ENCODE results near the gene PRSS57. TPM values are rescaled to one million over a fixed set of nuclear protein-coding genes. Genes with fewer than 3 reads are reported as not detected.

Gene PRSS57
- total RNA-seq, 2 donors from 2014 or later = not detected

DNA sequence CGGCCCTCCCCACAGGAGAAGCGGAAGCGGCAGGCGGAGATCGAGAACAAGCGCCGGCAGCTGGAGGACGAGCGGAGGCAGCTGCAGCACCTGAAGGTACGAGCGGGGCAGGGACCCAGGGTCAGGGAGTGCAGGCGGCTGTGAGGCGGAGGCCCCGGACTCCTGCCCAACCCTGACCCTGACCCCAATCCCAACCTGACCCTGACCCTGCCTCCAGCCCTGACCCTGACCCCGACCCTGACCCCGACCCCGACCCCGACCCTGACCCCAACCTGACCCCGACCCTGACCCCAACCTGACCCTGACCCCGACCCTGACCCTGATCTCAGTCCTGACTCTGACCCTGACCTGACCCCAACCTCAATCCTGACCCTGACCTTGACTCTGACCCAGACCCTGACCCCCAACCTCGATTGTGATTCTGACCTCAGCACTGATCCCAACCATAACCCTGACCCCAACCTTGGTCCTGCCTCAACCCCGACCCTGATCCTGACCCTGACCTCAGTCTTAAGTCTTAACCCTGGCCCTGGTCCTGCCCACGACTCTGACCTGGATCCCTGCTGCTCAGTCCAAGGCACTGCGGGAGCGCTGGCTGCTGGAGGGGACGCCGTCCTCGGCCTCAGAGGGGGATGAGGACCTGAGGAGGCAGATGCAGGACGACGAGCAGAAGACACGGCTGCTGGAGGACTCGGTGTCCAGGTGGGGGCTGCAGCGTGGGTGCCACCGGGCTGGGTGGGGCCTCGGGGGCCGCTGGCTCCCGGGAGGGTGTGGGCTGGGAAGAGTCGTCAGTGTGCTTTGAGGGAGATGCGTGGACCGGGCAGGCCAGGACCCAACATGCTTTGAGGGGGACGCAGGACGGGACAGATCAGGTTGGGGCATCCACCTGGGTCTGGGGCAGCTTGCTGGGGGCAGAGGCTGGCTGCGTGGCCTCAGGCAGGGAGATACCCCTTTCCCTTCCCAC, 32.0 kb upstream of the PRSS57 start:
- ATAC-seq (peak in 1 of 2 donors; percentile 4), DNase-seq (peak; percentile 28)
- intact Hi-C loops (cut with DNase I) = no loop called here

DNA sequence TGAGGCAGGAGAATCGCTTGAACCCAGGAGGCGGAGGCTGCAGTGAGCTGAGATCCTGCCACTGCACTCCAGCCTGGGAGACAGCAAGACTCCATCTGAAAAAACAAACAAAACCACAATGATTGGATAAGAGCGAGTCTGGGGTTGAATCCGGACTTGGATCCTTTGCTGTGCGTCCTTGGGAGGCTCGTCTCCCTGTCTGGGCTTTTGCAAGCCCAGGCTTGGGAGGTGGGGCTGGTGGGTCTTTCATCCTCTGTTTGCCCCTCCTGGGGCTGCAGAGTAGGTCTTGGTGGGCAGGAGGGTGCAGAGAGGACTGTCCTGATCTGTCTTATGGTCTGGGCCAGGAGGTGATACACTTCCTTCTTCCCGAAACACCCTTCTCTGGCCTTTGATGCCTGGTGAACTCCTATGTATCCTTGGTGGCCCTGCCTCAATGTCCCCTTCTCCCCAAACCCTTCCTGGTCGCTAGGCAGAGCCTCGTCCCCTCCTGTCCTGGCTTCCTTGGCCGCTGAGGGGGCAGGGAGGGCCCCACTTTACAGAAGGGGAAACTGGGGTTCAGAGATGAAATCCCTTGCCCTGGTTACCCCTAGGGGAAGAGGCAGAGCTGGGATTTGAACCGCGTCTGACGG, 30.3 kb upstream of the PRSS57 start:
- intact Hi-C loops (cut with DNase I) = no loop called here
- ATAC-seq (no peak), DNase-seq (no peak)

- ATAC-seq (no peak), DNase-seq (no peak)
- intact Hi-C loops (cut with DNase I) = no loop called here
These were observed 28.5 kb upstream of the PRSS57 start for GRCh38 chr19:723714-724113.

DNA sequence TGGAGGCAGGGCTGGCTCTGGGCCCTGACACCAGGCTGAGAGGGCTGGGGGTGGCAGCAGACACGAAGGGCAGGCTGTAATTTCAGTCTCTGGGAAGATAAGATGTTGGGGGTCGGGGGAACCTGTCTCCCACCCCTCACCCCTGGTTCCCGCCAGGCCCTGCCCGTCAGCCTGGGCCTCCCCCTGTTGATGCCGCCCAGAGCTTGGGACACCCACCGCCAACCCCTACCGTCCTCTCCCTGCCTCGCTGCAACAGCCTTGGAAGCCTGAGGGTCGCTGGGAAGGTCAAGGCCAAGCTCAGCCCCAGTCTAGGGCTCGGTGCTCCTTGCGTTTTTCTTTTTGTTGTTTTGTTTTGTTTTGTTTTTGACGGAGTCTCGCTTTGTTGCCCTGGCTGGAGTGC, 28.0 kb upstream of the PRSS57 start:
- intact Hi-C loops (cut with DNase I) = no loop called here
- ATAC-seq (no peak), DNase-seq (no peak)

DNA sequence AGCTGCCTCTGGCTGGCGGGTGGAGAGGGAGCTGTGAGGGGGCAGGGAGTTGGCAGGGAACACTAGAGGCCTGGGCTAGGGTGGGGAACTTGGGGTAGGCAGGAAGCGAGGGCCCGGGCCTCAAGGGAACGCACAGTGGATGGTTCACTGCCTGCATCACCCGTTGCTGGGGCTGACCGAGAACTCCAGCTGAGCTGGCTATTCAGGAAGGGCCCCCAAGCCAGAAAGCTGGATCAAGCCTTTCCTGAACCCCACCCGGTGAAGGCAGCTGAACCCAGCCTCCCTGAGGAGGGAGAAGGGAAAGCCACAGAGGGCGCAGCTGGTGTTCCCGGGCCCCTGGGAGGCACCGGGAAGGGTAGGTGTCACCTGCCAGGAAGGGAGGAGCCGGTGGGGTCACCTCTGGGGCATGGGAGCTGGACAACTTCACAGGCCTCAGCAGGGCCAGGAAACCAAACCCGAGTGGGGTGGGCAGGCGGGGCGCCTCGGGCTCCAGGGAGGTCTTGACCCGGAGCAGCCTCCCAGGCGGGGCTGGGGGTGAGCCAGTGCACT, 27.4 kb upstream of the PRSS57 start:
- ATAC-seq (peak in 1 of 2 donors; percentile 38), DNase-seq (peak; percentile 82)
- intact Hi-C loops (cut with DNase I) = no loop called here

GRCh38 chr19:720345-721160, 25.3 kb upstream of the PRSS57 start:
- ATAC-seq (peak in 1 of 2 donors; percentile 19), DNase-seq (no peak)
- intact Hi-C loops (cut with DNase I) = no loop called here

DNA sequence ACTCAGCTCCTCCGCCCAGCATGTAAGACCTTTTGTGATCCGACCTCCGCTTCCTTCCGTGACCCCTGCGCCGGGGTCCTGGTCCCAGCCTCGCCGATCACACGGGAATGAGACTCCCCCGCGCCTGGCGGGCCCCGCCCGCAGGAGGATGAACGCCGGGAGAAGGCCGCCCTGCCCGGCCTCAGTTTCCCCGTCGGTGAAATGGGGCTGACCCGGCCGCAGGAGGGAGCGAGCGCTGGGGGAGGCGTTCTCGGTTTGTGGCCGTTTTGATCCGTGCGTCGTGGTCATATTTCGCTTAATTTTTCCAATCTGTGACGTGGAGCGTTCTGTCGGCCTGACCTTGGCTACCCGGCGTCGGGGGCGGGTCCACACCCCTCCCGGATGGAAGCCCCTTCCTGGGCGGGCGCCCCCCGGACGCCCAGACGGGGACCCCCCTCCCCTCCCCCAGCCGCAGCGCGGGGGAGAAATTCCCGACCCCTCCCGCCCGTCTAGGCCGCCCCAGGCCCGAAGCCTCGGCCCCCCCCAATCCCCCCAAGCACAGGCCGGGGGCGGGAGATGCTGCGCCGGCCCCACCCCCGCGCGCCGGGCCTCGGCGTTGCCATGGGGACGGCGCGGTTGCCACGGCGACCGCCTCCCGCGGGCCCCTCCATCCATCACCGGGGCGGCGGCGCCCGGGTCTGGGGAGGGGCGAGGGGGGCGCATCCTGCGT, 24.5 kb upstream of the PRSS57 start:
- intact Hi-C loops (cut with DNase I) = no loop called here

DNA sequence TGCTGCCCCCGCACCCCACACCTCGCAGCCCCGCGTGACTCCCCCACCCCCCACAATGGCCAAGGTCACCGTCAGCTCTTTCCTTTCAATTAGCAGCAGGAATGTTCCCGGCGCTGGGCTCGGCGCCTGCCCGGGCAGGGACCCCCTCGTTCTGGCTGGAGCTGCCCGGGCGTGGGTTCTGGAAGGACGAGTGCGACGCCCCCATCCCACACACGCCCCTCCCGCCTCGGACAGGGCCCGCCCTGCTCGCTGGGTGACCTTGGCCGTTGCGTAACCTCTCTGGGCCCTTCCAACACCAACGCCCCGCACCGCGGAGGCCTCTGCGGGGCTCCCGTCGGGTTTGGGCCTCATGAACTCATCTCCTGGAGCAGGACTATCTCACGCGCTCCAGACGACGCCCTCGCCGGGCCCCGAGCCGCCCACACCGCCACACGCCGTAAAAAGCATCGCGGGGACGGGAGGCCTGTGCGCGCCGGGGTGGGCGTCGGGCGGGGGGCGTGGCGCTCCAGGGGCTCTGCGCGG, 23.8 kb upstream of the PRSS57 start:
- ATAC-seq (peak; percentile 68 to 75), DNase-seq (peak; percentile 83)
- intact Hi-C loops (cut with DNase I) = no loop called here

More for the DNA sequence above, 24.5 kb upstream of the PRSS57 start:
- DNase-seq (no peak), ATAC-seq (peak; percentile 19 to 24)

- intact Hi-C loops (cut with DNase I) = no loop called here
- no peak for DNase-seq
- ATAC-seq = peak in 1 of 2 donors; percentile 35
These were observed 23.1 kb upstream of the PRSS57 start for GRCh38 chr19:718251-718951.

- DNase-seq (no peak), ATAC-seq (no peak)
- intact Hi-C loops (cut with DNase I) = no loop called here
These were observed 20.1 kb upstream of the PRSS57 start for GRCh38 chr19:715347-715746.

GRCh38 chr19:711254-711653, 16.0 kb upstream of the PRSS57 start:
- DNase-seq (no peak), ATAC-seq (no peak)
- intact Hi-C loops (cut with DNase I) = no loop called here

DNA sequence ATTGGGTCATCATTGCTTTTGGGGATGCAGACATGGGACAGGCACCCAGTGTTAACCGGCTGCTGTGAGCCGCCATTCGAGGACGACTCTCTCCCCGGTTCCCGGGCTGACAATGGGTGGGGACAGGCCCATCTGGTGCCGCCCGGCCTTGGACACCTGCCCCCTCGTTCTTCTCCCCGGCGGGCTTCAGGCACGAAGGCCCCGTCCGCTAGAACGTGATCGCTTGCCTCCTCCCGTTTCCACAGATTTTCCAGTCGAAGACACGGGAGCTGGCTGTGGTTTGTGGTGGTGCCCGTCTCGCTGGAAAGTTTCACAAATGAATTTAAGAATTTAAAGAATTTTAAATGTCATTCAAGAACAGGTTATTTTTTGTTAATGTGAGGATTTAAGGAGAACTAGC, 15.5 kb upstream of the PRSS57 start:
- peak in 1 of 2 donors; percentile 2 for ATAC-seq
- intact Hi-C loops (cut with DNase I) = no loop called here
- DNase-seq = peak; percentile 36

- intact Hi-C loops (cut with DNase I) = no loop called here
- DNase-seq (peak; percentile 77), ATAC-seq (peak; percentile 55 to 70)
These were observed 14.8 kb upstream of the PRSS57 start for GRCh38 chr19:709965-710571.

GRCh38 chr19:709196-709964, 14.1 kb upstream of the PRSS57 start:
- peak; percentile 39 for DNase-seq
- intact Hi-C loops (cut with DNase I) = no loop called here

GRCh38 chr19:708154-709143, 13.2 kb upstream of the PRSS57 start, which contains the start of gene PALM:
Gene PALM, plus strand, starts transcription at chr19:708935. Its CDS starts 212 bp downstream, at chr19:709147.
- peak; percentile 6 to 39 for ATAC-seq
- DNase-seq = peak; percentile 57
- intact Hi-C loops (cut with DNase I) = no loop called here

More at GRCh38 chr19:709196-709964, 14.1 kb upstream of the PRSS57 start:
- ATAC-seq = peak; percentile 8 to 20

DNA sequence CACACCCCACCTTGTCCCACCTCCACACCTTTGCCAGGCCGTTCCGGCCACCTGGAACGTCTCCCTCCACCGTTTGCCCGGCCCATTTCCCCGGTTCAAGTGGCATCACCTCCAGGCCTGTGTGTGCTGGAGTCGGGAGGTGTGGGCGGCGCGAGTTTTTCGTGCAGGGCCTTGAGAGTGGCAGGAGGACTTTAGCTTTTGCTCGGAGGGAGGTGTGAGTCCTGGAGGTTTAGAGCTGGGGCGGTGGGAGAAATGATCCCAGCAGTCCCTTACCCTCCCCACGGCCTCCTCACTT, 9.1 kb upstream of the PRSS57 start:
- ATAC-seq (no peak), DNase-seq (no peak)
- intact Hi-C loops (cut with DNase I) = no loop called here

Data from left cardiac atrium (tissue), 4 donors.